Heart right ventricle (tissue), 16 donors: ENCODE results near the gene RSPO3. TPM values are rescaled to one million over a fixed set of nuclear protein-coding genes. Genes with fewer than 3 reads are reported as not detected.

ENCODE experiments used
- ATAC-seq, 8 donors: fragments of 200-7000 bp; cut with Tn5 transposase; one replicate each; pipeline ENCODE4 v1.9.1; 2020; ENCODE audit warnings: mild to moderate bottlenecking in 8 of 8, moderate library complexity in 8 of 8, moderate number of reproducible peaks in 1 of 8
- DNase-seq, 2 donors: peaks; one replicate each; pipeline ENCODE4 v3.0.0-alpha.2; 2020
- H3K27ac ChIP-seq, 10 donors: fragments of 200-600 bp; sonication (generic) in 2 of 10; one replicate each; pipeline versions ENCODE4 v1.5.0 to v1.8.0; 2020 to 2022; ENCODE audit warnings: mild to moderate bottlenecking in 3 of 10
- H3K27me3 ChIP-seq, 7 donors: fragments of 200-600 bp; one replicate each; pipeline ENCODE4 v1.8.0; 2021 to 2022; ENCODE audit warnings: mild to moderate bottlenecking in 2 of 7
- H3K36me3 ChIP-seq, 9 donors: fragments of 200-600 bp; sonication (generic) in 1 of 9; one replicate each; pipeline versions ENCODE4 v1.5.0 to v1.8.0; 2020 to 2022; ENCODE audit warnings: mild to moderate bottlenecking in 2 of 9
- H3K4me1 ChIP-seq, 9 donors: fragments of 200-600 bp; sonication (generic) in 1 of 9; one replicate each; pipeline versions ENCODE4 v1.5.0 to v1.8.0; 2020 to 2022; ENCODE audit warnings: mild to moderate bottlenecking in 4 of 9
- H3K4me3 ChIP-seq, 10 donors: fragments of 200-600 bp; sonication (generic) in 2 of 10; one replicate each; pipeline versions ENCODE4 v1.5.0 to v1.8.0; 2020 to 2022; ENCODE audit warnings: mild to moderate bottlenecking in 7 of 10, moderate library complexity in 2 of 10
- H3K9me3 ChIP-seq, 11 donors: fragments of 200-600 bp in 10 of 11; sonication (generic) in 2 of 11; one replicate each; pipeline versions ENCODE4 v1.5.0 to v1.8.0; 2013 to 2022; ENCODE audit warnings: mild to moderate bottlenecking in 2 of 11, control low read depth in 1 of 11, moderate library complexity in 1 of 11
- WGBS, 2 donors: extraction: QIAGEN DNeasy Blood & Tissue Kit; methylation state at CpG; one replicate each; pipeline ENCODE4 v1.1.7; 2013; ENCODE audit warnings: inconsistent platforms in 1 of 2; 5-methylcytosine and 5-hydroxymethylcytosine counted together
- intact Hi-C, 10 donors: fragments of 100-400 bp; cut with DNase I; formaldehyde crosslinking; loops; one replicate each; pipeline versions ENCODE4 v1.11.1 to v1.14.2; 2022
- polyA plus RNA-seq, 2 donors: library from polyadenylated mRNA; stranded (reverse); fragments of 200-250 nt; gene quantifications; one replicate each; pipeline ENCODE4 v1.2.3, GENCODE V29; 2013
- total RNA-seq, 10 donors: library from RNA; stranded (reverse); fragmentation: NEBNext Ultra II Directional in 3 of 10; extraction: Animal tissue kit (Norgen Biotek cat#: 25700) in 3 of 10; gene quantifications; one replicate each; pipeline versions ENCODE4 v1.2.1 to v1.2.4, GENCODE V29; 2021 to 2023
- TF ChIP-seq, protein P1 (sequence below), 9 donors: fragments of 200-600 bp; sonication (generic) in 2 of 9; IDR thresholded peaks; one replicate each; pipeline versions ENCODE4 v1.5.0 to v1.8.0; 2021 to 2022; ENCODE audit warnings: antibody characterized with exemption in 9 of 9, mild to moderate bottlenecking in 5 of 9, moderate library complexity in 1 of 9
- donor health status: Arrhythmogenic right ventricular cardiomyopathy.
- donor health status: ischemic (EF 13 %, LVEDD 7.1; RV severe dilation, severe dysfunction).
- donor health status: healthy with polysubstance abuse.
- donor health status: DM: no; HTN: yes; CAD: no.
- donor health status: DM: no; HTN: no; CAD: no.
- donor health status: ischemic (EF 25% LVEDD 6.9; RV normal size, moderate dysfunction).
- donor health status: ischemic (EF 25% LVEDD 5.7; RV mildly dilated, moderate dysfunction).
- donor health status: healthy.
- donor health status: DM: yes; HTN: yes; CAD: no.
- donor health status: Ischemic cardiomyopathy.
- donor health status: ischemic (EF 35%, LVEDD 5.7; RV mildly dilated, moderate dysfunction).
- donor health status: nonischemic (EF 11% LVEDD 7.7; RV severe dilation, severe dysfunction).
- donor health status: DM: yes; HTN: yes; CAD: no.
- donor health status: PGD.
- donor health status: ischemic (EF 29% LVEDD 5.4; RV normal size, mild dysfunction).
- donor health status: nonischemic (EF 23%, LVEDD 6.1; RV moderate dilation, normal function).

The RSPO3 gene
- total and polyA plus RNA-seq, 12 donors = 0.20 to 0.73 (median 0.37) TPM; not detected in 1

DNA sequence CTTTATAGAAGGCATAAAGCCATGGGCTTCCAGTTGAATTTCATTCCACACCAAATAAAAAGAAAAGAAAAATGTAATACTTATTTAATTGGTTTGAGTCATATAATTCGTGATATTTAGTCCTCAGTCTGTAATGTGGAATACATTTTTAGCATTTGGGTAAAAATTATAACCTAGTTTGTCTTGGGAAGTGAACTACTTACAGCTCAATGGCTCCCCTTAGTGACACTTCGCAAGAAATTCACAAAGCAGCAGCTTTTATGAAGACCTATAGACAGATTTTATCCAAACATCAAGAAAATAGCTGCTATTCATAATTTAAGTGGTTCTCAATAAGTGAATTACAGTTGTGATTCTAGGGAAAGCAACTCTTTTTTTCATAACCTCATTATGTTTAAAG is 72.1 kb downstream of the RSPO3 start:
- ATAC-seq = no peak
- TF ChIP-seq, protein P1, sequence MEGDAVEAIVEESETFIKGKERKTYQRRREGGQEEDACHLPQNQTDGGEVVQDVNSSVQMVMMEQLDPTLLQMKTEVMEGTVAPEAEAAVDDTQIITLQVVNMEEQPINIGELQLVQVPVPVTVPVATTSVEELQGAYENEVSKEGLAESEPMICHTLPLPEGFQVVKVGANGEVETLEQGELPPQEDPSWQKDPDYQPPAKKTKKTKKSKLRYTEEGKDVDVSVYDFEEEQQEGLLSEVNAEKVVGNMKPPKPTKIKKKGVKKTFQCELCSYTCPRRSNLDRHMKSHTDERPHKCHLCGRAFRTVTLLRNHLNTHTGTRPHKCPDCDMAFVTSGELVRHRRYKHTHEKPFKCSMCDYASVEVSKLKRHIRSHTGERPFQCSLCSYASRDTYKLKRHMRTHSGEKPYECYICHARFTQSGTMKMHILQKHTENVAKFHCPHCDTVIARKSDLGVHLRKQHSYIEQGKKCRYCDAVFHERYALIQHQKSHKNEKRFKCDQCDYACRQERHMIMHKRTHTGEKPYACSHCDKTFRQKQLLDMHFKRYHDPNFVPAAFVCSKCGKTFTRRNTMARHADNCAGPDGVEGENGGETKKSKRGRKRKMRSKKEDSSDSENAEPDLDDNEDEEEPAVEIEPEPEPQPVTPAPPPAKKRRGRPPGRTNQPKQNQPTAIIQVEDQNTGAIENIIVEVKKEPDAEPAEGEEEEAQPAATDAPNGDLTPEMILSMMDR (IDR thresholded peaks at IDR 0.05) = peak in 7 of 9 donors; percentile 47 to 67 (median 58)
- Histone ChIP-seq H3K4me1 (peaks cover 0 to 18% (median 0%) of the 10 kb centered on the region in 9 donors), H3K9me3 (no peaks in the 10 kb centered on the region), H3K4me3 (no peak overlapping the region), H3K36me3 (no peaks in the 10 kb centered on the region), H3K27me3 (no peaks in the 10 kb centered on the region), H3K27ac (peak overlapping the region in 2 of 10 donors; percentile 56 to 65)
- intact Hi-C loops = loop anchor here in 5 of 10 donors (5.0 to 10.0 kb wide), 3 partner anchors 74 to 386 kb away; partner anchors contain the start of gene RNF146 (in 2 of the 5)
- WGBS, 2 donors = 39 to 41% methylated on average over 2 of the region's 2 CpGs
- DNase-seq = no peak

DNA sequence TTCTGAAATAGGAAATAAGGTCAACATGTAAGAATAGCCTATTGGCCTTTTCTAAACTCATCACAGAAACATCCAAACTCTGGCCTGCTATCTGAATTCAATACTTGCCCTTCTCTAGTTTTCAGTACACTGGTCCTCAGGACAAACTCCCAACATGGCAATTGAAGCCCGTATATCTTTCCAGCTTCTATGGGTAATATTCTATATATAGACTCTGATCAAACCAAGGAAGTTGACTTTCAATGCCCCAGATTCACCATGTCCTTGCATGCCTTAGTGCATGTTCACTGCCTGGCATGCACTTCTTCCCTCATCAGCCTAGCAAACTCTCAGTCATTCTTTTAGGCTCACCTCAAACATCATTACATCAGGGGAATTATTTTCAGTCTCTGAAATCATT is 73.2 kb downstream of the RSPO3 start:
- H3K4me1 ChIP-seq = peaks cover 0 to 18% (median 0%) of the 10 kb centered on the region in 9 donors
- TF ChIP-seq, protein P1 (IDR thresholded peaks at IDR 0.05) = no peak
- intact Hi-C loops = loop anchor here in 5 of 10 donors (5.0 to 10.0 kb wide), 3 partner anchors 73 to 387 kb away; partner anchors contain the start of gene RNF146 (in 2 of the 5)
- peak overlapping the region in 4 of 10 donors; percentile 26 to 65 (median 58) for H3K27ac ChIP-seq
- ATAC-seq = peak in 7 of 8 donors; percentile 65 to 95 (median 89)
- peak in 1 of 2 donors; percentile 25 for DNase-seq
- WGBS, 2 donors = 27 to 30% methylated on average over 1 of the region's 1 CpG
- no peaks in the 10 kb centered on the region for H3K36me3 ChIP-seq
- no peaks in the 10 kb centered on the region for H3K27me3 ChIP-seq
- no peak overlapping the region for H3K4me3 ChIP-seq
- H3K9me3 ChIP-seq = no peaks in the 10 kb centered on the region

DNA sequence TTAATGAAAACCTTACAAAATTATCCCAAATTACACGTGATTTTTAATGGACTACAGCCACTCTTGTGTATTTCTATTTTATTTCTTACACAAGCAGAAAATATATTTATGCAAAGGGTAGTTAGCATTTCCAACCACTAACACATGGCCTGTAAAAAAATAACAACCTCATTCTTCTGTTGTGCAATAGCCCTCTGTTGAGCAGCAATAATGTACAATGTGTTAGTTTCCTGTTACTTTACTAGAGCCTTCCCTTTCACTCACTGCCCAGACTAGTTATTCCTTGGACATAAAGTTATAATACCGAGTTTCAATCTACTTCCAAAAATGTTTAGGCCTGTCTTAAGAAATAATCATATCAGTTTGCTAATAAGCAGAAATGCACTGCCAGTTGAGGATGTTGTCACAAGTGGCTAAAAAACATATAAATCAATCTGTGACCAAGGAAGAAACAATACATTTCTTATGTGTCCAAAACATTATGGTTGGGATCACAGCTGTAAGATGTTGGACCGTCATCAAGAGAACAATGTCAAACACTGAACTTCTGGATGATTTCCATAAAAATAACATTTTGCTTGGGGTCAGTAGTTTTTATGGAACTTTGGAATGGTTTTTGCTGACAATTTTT is 74.6 kb downstream of the RSPO3 start:
- no peaks in the 10 kb centered on the region for H3K27me3 ChIP-seq
- H3K9me3 ChIP-seq = no peaks in the 10 kb centered on the region
- H3K27ac ChIP-seq = peak overlapping the region in 2 of 10 donors; percentile 56 to 59
- WGBS, 2 donors = 62% methylated on average over 3 of the region's 3 CpGs
- H3K4me3 ChIP-seq = no peak overlapping the region
- TF ChIP-seq, protein P1 (IDR thresholded peaks at IDR 0.05) = no peak
- H3K4me1 ChIP-seq = peaks cover 0 to 18% (median 0%) of the 10 kb centered on the region in 9 donors
- peak in 5 of 8 donors; percentile 52 to 78 (median 67) for ATAC-seq
- DNase-seq = no peak
- intact Hi-C loops = loop anchor here in 5 of 10 donors (5.0 to 10.0 kb wide), 3 partner anchors 72 to 388 kb away; partner anchors contain the start of gene RNF146 (in 2 of the 5)
- H3K36me3 ChIP-seq = no peaks in the 10 kb centered on the region

DNA sequence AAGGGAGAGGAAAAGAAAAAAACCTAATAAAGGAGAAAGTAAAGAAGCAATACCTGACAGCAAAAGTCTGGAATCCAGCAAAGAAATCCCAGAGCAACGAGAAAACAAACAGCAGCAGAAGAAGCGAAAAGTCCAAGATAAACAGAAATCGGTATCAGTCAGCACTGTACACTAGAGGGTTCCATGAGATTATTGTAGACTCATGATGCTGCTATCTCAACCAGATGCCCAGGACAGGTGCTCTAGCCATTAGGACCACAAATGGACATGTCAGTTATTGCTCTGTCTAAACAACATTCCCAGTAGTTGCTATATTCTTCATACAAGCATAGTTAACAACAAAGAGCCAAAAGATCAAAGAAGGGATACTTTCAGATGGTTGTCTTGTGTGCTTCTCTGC is 77.4 kb downstream of the RSPO3 start:
- TF ChIP-seq, protein P1 (IDR thresholded peaks at IDR 0.05) = no peak
- intact Hi-C loops = loop anchor here in 4 of 10 donors (10.0 kb wide), 2 partner anchors 69 to 391 kb away; partner anchors contain the start of gene RNF146 (in 1 of the 4)
- Histone ChIP-seq H3K9me3 (no peaks in the 10 kb centered on the region), H3K27ac (no peak overlapping the region), H3K27me3 (no peaks in the 10 kb centered on the region), H3K4me1 (peaks cover 0 to 37% (median 0%) of the 10 kb centered on the region in 9 donors), H3K36me3 (no peaks in the 10 kb centered on the region), H3K4me3 (no peak overlapping the region)
- no peak for ATAC-seq
- no peak for DNase-seq
- WGBS, 2 donors = 66 to 75% methylated on average over 3 of the region's 3 CpGs
